Epithelial cell of prostate (primary cell): ENCODE data around the gene TKTL2.

Source experiments
- DNase-seq: peaks from one replicate; pipeline ENCODE4 v3.0.0-alpha.2; 2011; ENCODE audit warnings: low read depth, low spot score
- H3K27ac ChIP-seq: fragments of 450-650 bp; 2 replicates; pipeline ENCODE4 v1.5.1; 2017; ENCODE audit warnings: mild to moderate bottlenecking

The TKTL2 gene, protein sequence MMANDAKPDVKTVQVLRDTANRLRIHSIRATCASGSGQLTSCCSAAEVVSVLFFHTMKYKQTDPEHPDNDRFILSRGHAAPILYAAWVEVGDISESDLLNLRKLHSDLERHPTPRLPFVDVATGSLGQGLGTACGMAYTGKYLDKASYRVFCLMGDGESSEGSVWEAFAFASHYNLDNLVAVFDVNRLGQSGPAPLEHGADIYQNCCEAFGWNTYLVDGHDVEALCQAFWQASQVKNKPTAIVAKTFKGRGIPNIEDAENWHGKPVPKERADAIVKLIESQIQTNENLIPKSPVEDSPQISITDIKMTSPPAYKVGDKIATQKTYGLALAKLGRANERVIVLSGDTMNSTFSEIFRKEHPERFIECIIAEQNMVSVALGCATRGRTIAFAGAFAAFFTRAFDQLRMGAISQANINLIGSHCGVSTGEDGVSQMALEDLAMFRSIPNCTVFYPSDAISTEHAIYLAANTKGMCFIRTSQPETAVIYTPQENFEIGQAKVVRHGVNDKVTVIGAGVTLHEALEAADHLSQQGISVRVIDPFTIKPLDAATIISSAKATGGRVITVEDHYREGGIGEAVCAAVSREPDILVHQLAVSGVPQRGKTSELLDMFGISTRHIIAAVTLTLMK

DNA sequence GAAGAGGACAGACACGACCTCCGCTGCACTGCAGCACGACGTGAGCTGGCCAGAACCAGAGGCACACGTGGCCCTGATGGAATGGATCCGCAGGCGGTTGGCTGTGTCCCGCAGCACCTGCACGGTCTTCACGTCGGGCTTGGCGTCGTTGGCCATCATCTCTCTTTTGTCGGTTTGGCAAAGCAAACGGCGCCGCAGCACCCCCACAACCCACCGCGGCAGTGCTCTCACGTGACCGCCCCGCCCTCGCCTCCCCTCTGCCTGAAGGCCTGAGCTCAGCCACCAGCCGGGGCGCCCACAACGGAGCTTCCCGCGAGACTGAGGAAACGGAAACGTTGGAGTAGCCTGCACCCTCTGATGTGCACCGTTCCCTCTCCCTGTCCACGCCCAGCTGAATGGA, at the start of gene TKTL2:
TSS of gene TKTL2 (minus strand) at position 179 of the 400 bp plus-strand sequence. CDS start at position 159, 20 bp downstream.
- no peak for DNase-seq
- no peak within 1 kb of the TSS for H3K27ac ChIP-seq

DNA sequence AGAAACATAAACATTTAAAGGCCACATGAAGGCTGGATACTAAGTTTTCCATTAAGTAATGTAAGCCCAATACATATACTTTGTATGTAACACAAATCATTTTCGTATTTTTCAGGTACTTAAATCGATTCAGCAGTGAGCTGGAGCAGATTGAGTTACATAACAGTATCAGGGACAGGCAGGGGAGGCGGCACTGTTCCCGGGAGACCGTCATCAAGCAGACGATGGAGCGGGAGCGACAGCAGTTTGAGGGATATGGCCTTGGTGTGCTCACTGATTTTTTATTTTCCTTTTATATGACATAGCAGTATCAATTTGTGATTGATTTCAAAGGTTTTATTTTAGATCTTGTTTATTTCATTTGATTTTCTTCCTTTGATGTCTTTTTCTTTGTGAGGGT, 41.6 kb upstream of the TKTL2 start:
- no peak overlapping the region for H3K27ac ChIP-seq
- no peak for DNase-seq

DNA sequence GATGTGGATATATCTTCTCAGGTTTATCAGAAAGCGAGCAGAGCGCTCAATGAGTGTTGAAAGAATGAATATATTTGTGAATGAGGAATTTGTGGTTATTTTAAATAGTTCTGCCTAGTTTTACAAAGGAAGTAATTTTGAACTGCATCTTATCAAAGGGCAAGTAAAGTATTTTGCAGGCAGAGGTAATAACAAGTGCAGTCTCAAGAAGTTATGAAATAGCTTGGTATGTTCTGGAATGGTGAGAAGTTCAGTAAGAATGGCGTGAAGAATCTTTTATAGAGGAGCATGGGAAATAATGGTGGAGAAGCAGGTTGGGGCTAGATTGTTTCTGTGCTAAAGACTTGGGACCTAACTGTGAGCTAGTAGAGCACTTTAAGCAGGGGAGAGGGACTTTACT, 31.8 kb upstream of the TKTL2 start:
- DNase-seq, result no peak
- no peak overlapping the region for H3K27ac ChIP-seq

DNA sequence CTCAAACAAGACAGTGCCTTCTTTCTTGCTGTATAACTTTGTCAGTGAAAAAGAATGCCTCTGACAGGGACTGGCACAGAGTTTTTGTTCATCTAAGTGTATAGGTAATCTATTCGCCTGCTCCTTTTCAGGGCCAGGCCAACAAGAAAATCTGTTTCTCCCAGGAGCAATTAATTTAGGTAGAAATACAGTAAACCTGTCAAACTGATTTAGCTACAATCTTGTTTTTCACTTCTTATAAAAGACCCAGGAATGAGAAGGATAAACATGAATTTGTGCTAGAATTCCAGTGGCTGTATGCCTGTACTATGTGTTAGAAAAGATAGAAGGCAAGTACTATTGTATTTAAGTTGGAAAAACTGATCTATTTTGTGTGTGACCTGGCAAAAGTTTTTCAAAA, 27.0 kb upstream of the TKTL2 start:
- no peak for DNase-seq
- H3K27ac ChIP-seq, result no peak overlapping the region

DNA sequence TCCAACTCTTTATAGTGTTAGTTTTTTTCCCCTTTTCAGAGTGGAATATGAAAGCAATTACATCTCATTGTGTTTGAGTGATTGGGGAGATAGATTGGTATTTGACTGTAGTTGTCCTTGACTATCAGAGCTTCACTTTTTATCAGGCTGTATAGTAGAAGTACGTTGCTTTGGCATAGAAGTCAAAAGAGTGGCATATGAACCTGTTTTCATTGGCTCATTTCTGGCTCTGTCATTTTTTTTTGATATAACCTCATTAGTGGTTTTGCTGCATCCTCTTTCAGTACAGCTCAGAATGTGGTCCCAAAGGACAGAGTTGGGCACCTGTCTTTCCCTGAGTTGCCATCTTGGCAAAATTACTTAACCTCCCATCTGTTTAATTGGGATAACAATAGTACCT, 22.3 kb upstream of the TKTL2 start:
- no peak for DNase-seq
- H3K27ac ChIP-seq, result no peak overlapping the region

DNA sequence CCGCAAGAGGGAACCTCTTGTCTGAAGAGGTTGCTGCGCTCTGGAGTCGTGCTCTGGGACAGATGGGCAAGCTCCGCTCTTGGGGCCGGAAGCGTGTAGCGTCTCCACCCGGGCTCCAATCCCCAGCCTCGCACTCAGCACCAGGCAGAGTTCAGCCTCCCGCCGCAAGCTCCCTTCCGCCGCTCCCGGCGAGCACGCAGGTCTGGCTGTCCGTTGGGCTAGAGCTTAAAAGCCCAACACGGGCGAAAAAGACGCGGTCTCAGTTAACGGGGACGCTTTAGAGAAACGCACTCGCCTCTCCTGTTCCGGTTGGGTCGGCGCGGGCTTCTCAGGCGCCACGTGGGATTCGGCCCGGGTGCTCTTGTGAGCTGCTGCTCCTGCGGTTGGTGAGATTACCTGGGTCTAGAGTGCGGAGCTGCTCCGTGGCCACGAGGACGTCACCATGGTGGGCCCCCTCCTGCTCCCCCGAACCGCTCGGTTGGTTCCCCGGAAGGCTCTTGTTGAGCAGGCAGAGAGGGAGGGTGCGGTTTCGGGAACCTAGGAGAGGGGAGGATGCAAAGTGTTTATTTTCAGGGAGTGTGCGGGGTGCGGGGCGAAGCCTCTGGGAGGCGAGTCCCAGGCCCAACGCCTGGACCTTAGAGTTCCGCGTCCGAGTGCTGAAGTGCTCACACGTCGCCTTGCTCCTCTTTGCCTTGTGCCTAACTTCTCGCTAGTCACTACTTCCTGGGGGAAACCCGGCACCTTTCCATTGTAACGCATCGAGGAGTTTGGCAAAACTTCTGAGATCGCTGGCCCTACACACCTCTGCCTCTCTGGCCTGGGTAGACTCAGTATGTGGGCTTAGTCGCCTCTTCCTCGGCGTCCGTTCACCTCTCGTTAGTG, 21.0 kb upstream of the TKTL2 start, which contains the start of gene TMA16:
TSS of gene TMA16 (plus strand) at position 331 of the 882 bp plus-strand sequence. CDS start at position 443, 112 bp downstream.
- DNase-seq, result peak; percentile 73
- H3K27ac ChIP-seq, result peak within 1 kb of the TSS; percentile 87

DNA sequence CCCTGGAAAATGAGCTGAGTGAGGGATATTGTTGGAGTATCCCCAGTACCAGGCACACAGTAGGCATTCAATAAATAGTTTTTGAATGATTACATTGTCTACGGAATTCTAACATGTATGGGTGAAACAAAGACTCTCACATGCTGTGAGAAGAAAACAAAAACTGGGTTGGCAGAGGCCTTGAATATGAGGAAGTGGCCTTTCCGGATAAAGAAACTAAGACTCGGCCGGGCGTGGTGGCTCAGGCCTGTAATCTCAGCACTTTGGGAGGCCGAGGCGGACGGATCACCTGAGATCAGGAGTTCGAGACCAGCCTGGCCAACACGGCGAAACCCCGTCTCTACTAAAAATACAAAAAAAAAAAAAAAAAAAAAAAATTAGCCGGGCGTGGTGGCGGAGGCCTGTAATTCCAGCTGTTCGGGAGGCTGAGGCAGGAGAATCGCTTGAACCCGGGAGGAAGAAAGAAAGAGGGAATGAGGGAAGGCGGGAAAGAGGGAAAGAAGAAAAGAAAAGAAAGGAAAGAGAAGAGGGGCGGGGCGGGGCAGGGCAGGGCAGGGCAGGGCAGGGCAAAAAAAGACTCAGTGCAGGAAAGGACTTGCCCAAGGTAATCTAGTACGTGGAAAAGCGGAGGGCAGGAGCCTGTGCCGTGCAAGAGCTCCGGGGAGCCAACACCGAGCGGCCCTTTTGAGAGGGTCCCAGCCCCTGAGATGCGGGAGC, 20.2 kb upstream of the TKTL2 start:
- no peak for DNase-seq
- peak overlapping the region; percentile 87 for H3K27ac ChIP-seq

DNA sequence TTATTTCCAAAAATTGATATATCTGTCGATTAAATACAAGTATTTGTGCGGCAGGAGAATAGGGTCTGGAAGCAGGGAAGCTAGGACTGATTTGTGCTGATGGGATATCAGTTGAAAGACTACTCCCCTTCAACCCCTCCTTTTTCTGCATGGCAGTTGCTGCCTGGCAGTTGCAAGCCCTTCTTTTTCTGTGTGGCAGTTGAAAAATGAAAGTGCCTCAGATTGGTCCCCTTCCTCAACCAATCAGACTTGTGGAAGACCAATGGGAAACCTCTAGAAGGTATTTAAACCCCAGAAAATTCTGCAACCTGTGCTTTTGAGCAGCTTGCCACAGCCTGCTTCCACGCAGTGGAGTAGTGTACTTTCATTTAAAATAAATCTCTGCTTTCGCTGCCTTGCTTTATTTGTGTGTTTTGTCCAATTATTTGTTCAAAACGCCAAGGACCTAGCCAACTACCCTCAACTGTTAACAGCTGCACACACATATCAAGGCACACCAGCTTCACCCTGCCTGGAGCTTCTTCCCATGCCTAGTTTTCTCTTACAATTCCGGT, 19.5 kb upstream of the TKTL2 start:
- DNase-seq, result no peak
- no peak overlapping the region for H3K27ac ChIP-seq

DNA sequence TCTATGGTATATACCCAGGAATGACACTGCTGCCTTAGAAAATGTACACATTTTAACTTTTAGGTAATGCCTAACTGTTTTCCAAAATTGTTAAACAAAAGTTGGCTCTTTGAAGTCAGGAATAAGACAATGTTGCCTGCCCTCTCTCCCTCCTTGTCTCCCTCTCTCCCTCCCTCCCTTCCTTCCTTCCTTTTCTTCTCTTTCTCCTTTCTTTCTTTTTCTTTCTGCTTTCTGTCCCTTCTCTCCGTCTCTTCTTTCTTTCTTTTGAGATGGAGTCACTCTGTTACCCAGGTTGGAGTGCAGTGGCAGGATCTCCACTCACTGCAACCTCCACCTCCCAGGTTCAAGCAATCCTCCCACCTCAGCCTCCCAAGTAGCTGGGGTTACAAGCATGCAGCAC, 16.4 kb upstream of the TKTL2 start:
- DNase-seq, result no peak
- H3K27ac ChIP-seq, result no peak overlapping the region

DNA sequence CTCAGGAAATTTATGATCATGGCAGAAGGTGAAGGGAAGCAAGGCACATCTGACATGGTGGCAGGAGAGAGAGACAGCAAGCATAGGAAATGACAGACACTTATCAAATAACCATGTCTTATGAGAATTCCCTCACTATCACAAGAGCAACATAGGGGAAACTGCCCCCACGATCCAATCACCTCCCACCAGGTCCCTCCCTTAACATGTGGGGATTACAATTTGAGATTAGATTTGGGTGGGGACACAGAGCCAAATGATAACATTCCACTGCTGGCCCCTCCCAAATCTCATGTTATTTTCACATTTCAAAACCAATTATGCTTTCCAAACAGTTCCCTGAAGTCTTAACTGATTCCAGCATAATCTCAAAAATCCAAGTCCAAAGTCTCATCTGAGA, 12.8 kb upstream of the TKTL2 start:
- DNase-seq, result no peak
- H3K27ac ChIP-seq, result no peak overlapping the region

DNA sequence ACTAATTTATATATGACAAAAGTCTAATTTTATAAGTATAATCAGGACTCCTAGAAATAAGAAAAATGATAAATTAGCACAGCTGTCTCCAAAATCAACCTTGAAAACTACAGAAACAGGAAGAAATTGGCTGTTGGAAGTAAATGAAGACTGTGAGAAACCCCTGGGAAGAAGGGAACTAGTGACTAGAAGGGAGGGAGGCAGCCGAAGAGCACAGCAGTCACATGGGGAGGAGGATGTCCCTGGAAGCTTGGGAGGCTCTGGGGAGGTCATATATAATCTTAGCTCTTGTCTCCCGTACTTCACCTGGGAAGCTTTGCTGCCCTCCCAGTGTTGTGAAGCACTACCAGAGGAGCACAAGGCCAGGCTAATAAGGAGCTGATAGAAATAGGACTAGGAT, 12.0 kb upstream of the TKTL2 start:
- no peak for DNase-seq
- H3K27ac ChIP-seq, result no peak overlapping the region

DNA sequence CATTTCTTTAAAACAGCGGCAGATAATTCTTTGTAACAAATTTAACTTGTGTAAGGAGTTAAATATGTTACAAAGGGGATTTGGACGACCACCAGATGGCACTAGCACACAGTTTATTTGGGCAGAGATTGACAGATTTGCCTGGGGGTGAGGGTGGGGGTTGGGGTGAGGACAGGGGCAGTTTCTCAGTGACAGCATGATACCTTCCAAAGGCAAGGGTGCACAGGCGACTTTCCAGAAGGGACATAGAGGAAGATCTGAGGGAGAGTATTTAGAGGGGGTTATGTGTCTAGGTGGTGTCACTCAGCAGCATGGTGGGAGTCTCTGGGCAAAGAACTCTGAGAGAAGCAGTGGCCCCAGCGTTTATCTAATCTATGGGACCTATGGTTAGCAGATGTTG, 11.4 kb upstream of the TKTL2 start:
- no peak overlapping the region for H3K27ac ChIP-seq
- no peak for DNase-seq

DNA sequence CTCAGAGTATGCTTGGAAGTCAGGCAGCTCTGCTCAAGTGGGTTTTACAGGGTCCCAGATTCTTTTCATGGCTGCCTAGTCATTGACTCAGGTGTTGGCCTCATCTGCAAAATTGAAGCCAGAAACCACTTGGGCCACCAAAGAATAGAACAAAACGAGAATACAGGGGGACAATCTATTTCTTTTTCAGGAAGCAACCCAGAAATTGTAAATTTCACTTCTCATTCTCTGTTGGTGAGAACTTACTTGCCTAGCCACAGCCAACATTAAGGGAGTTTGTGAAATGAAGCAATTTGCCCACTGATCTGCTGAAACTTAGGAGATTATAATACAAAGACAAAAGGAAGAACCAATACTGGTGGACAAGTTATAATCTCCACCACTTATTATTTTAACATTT, 8.6 kb upstream of the TKTL2 start:
- no peak for DNase-seq
- no peak overlapping the region for H3K27ac ChIP-seq

DNA sequence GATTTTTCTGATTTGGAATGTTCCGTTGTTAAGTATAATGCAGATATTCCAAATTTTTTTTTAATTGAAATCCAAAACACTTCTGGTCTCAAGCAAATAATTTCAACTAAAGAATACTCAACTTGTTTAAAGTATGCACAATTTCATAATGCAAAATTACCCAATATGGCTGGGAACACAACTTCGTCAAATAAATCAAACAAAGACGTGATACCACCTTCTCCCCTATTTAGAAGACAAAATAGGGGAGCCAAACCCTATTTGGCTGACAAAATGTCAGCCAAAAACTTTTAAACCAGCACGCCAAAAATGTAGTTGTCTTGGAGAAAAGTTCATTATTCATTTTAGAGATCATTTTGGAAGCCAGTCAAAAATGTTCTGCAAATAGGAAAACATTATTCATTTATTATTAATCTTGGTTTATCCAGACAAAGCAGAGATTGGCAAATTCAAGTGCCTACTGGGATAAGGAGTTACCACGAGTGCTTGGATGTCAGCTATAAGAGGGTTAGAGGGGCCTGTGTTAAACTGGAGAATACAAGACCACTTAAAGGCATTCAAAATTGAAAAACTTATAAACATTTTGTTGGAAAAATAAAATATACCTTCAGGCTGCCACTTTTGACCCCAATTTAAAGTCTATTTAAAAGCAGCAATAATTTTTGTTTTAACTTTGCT, 3.3 kb upstream of the TKTL2 start:
- H3K27ac ChIP-seq, result no peak overlapping the region
- no peak for DNase-seq

DNA sequence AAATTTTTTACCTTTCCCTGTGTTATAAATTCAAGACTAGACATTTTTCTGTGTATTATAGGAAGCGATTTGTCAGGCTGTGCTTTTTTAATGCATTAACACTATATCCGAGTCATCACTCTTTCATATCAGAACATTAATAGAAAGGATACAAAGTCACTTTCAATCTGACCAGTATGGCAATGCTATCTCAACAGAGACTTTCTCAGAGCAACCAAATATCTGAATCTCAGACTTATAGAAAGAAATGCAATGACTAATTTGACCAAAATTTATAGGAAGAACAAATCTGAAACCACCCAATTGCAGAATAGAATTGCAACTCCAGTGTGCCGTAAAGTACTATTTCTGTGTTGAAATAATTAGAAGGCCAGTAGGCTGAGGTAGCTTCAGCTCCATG, 473 bp upstream of the TKTL2 start:
- no peak overlapping the region for H3K27ac ChIP-seq
- DNase-seq, result no peak

DNA sequence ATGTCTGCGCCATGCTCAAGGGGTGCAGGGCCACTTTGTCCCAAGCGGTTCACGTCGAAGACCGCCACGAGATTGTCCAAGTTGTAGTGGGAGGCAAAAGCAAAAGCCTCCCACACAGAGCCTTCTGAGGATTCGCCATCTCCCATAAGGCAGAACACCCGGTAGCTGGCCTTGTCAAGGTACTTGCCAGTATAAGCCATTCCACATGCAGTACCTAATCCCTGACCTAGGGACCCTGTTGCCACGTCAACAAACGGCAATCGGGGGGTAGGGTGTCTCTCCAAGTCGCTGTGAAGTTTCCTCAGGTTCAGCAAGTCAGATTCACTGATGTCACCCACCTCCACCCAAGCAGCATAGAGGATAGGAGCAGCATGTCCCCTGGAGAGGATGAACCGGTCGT, 424 bp downstream of the TKTL2 start:
- no peak for DNase-seq

DNA sequence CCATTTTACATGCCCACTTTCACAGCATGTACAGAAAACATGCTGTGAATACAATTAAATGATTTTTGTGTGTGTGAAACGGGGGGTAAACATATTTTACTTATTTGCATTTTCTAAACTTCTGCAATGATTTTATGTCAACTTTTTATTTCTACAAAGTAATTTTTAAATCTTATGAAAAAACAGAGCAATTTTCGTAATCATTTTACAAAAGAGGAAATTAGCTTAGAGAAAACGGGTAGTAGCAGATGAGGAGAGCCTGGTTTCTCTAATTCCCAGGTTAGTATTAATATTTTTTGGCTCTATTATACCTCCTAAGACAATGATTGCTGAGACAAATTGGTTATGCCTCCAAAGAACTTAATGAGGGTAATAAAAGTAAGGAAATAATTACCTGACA, 3.2 kb downstream of the TKTL2 start:
- H3K27ac ChIP-seq, result no peak overlapping the region
- DNase-seq, result no peak

More for the DNA sequence above, 424 bp downstream of the TKTL2 start:
- no peak overlapping the region for H3K27ac ChIP-seq

DNA sequence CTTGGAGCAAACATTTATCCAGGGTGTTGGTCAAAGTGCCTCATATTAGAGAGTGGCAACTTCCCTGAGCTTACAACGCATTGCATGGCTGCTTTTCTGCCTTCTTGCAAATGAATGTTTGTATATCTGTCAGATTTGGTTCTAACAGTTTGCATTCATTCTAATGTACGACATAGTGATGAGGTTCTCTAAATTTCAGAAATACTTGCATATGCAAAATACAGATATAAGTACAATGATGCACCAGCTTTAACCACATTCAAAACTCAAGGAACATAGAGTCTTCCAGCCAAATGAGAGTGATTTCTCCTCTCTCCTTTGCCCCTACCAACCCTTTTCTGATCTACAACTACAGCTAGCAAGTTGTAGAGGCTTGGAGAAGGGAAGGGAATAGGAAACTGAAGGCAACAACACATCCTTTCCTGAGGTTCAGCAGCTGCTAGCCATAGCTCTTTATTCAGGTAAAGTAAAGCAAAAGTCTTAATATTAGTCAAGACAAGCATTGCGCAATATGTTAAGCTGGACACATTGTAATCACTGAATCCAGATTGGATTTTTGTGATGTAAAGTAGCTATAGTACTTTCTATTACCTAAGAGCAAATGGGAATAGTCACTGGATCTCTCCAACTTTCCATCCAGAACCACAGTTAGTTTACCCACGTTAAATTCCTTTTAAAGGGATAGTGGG, 6.3 kb downstream of the TKTL2 start:
- no peak for DNase-seq
- H3K27ac ChIP-seq, result no peak overlapping the region

DNA sequence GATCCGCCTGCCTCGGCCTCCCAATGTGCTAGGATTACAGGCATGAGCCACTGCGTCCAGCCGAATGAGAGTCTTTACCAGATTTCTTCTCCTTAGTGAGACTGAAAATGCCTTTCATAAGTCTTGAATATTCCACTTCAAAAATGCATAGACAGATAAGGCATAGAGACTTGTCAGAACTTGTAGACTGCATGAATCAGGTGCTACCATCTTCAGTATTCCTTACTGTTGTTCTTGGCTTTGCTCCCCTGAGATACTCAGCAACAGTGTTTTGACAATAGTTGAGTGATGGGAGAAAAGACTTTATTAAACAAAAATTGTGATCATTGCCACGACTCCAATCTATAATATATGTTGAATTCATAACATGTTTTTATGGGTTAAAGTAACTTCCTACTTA, 11.0 kb downstream of the TKTL2 start:
- peak; percentile 48 for DNase-seq
- H3K27ac ChIP-seq, result no peak overlapping the region
